K562 (cell line): ENCODE results near the gene MPZL1. TPM values are rescaled to one million over a fixed set of nuclear protein-coding genes. Genes with fewer than 3 reads are reported as not detected.

ENCODE experiments used
- ATAC-seq: fragments of 200-7000 bp; cut with Tn5 transposase; 3 replicates; pipeline ENCODE4 v1.9.1; 2020; ENCODE audit warnings: moderate library complexity
- BruUV-seq: library from RNA; stranded (reverse); fragments of 400-500 nt; replicated peaks from 2 replicates; lab custom pipeline; 2021; lab: Mats Ljungman, UMichigan
- CTCF ChIA-PET: fragments of 300-600 bp; formaldehyde crosslinking; extraction: SDS; loops from one replicate; lab custom pipeline; 2021; ENCODE audit warnings: low intra/inter-chr PET ratio; lab: Yijun Ruan, JAX
- POLR2A ChIA-PET: fragments of 300-600, 350-650 bp; sonication (Branson Sonifier 250); formaldehyde crosslinking; extraction: SDS; loops from one replicate; lab custom pipeline; 2021; ENCODE audit warnings: antibody characterized with exemption, inconsistent platforms; lab: Yijun Ruan, JAX
- DNase-seq, 4 experiments: peaks; one replicate each; pipeline versions ENCODE4 v3.0.0 to v3.0.0-alpha.2; 2011 to 2018; ENCODE audit warnings: low spot score in 3 of 4, mixed read lengths in 3 of 4; ENCODE audit errors: extremely low read depth in 1 of 4
- FAIRE-seq: peaks from 2 replicates; lab custom pipeline; 2011; peaks lifted over from hg19 to GRCh38; lab: Jason Lieb, UNC
- H2AFZ ChIP-seq: 2 replicates; pipeline ENCODE4 v1.6.0; 2011; ENCODE audit warnings: low read depth, low read length, control low read depth, inconsistent platforms
- H3K27ac ChIP-seq: fragments of 200-600 bp; 3 replicates; pipeline ENCODE4 v1.8.0; 2011; ENCODE audit warnings: low read depth, mild to moderate bottlenecking, control low read depth, inconsistent platforms, low read length, moderate library complexity, mixed read lengths; ENCODE audit errors: extremely low read depth
- H3K27me3 ChIP-seq, 2 experiments: fragments of 300-600 bp in 1 of 2; 2 replicates in 1 of 2; 3 replicates in 1 of 2; pipeline versions ENCODE4 v1.6.0 to v1.8.0; 2011; ENCODE audit warnings: inconsistent platforms in 2 of 2, low read length in 2 of 2, mild to moderate bottlenecking in 1 of 2, mixed read lengths in 1 of 2, moderate library complexity in 1 of 2; ENCODE audit not compliant: control insufficient read depth in 2 of 2, insufficient read depth in 2 of 2
- H3K36me3 ChIP-seq: fragments of 300-600 bp; 3 replicates; pipeline ENCODE4 v1.8.0; 2011; ENCODE audit warnings: mild to moderate bottlenecking, low read length, inconsistent platforms; ENCODE audit not compliant: control insufficient read depth, insufficient read depth
- H3K4me1 ChIP-seq, 2 experiments: fragments of 200-600 bp in 1 of 2; replicated peaks in 1 of 2; 2 replicates in 1 of 2; 3 replicates in 1 of 2; pipeline versions ENCODE4 v1.5.1 to v1.8.0; 2011; ENCODE audit warnings: inconsistent platforms in 2 of 2, low read length in 2 of 2, mild to moderate bottlenecking in 1 of 2, mixed read lengths in 1 of 2, moderate library complexity in 1 of 2; ENCODE audit not compliant: control insufficient read depth in 2 of 2, insufficient read depth in 2 of 2
- H3K4me2 ChIP-seq: 2 replicates; pipeline ENCODE4 v1.6.1; 2011; ENCODE audit warnings: low read length, control low read depth, inconsistent platforms, mixed read lengths; ENCODE audit not compliant: insufficient read depth
- H3K4me3 ChIP-seq: fragments of 200-600 bp; sonication (generic), shearing (Covaris generic); 2 replicates; pipeline ENCODE4 v1.5.1; 2016; ENCODE audit warnings: control low read depth, inconsistent platforms
- H3K79me2 ChIP-seq: fragments of 200-600 bp; 3 replicates; pipeline ENCODE4 v1.8.0; 2011; ENCODE audit warnings: low read length, inconsistent platforms; ENCODE audit not compliant: control insufficient read depth, insufficient read depth
- H3K9ac ChIP-seq, 2 experiments: 2 replicates each; pipeline versions ENCODE4 v1.6.0 to v1.6.1; 2011; ENCODE audit warnings: low read depth in 2 of 2, low read length in 2 of 2, control low read depth in 1 of 2, inconsistent platforms in 1 of 2, mild to moderate bottlenecking in 1 of 2, mixed read lengths in 1 of 2; ENCODE audit not compliant: insufficient read depth in 1 of 2
- H3K9me1 ChIP-seq: one replicate; pipeline ENCODE4 v1.6.0; 2011; ENCODE audit warnings: inconsistent platforms, mild to moderate bottlenecking, low read length, moderate library complexity; ENCODE audit not compliant: control insufficient read depth, insufficient read depth
- H3K9me3 ChIP-seq: replicated peaks from 2 replicates; pipeline ENCODE4 v1.5.1; 2011; ENCODE audit warnings: low read depth, low read length, inconsistent platforms; ENCODE audit not compliant: control insufficient read depth, insufficient read depth
- H4K20me1 ChIP-seq: replicated peaks from 2 replicates; pipeline ENCODE4 v1.6.1; 2011; ENCODE audit warnings: low read length, inconsistent platforms, mixed read lengths; ENCODE audit not compliant: control insufficient read depth, insufficient read depth
- BCLAF1 ChIP-seq, 2 experiments: fragments of 450-650 bp in 1 of 2; IDR thresholded peaks; 2 replicates each; pipeline ENCODE4 v1.6.1; 2011 to 2017; ENCODE audit warnings: low read depth in 2 of 2, antibody characterized with exemption in 1 of 2, borderline replicate concordance in 1 of 2, low read length in 1 of 2, mild to moderate bottlenecking in 1 of 2, mixed read lengths in 1 of 2; ENCODE audit not compliant: control insufficient read depth in 1 of 2
- ELF2 ChIP-seq: fragments of 250-450 bp; sonication (Bioruptor Pico); IDR thresholded peaks from 2 replicates; pipeline ENCODE4 v1.5.0; 2021; ENCODE audit warnings: mild to moderate bottlenecking
- KDM4B ChIP-seq, 2 experiments: fragments of 450-650 bp in 1 of 2; sonication (generic) in 1 of 2; IDR thresholded peaks; 2 replicates each; pipeline ENCODE4 v1.6.1; 2016 to 2017; ENCODE audit warnings: borderline replicate concordance in 2 of 2, antibody characterized with exemption in 1 of 2, low read depth in 1 of 2, mild to moderate bottlenecking in 1 of 2
- NCOA1 ChIP-seq: fragments of 450-650 bp; IDR thresholded peaks from 2 replicates; pipeline ENCODE4 v1.6.1; 2016; ENCODE audit warnings: low read depth
- TEAD2 ChIP-seq: fragments of 450-650 bp; IDR thresholded peaks from 2 replicates; pipeline ENCODE4 v1.6.1; 2016; ENCODE audit warnings: missing genetic modification characterization, control low read depth, missing compliant biosample characterization
- TEAD4 ChIP-seq, 2 experiments: sonication (generic) in 1 of 2; formaldehyde crosslinking in 1 of 2; IDR thresholded peaks; 2 replicates each; pipeline versions ENCODE4 v1.6.1 to v1.8.0; 2012 to 2022; ENCODE audit warnings: borderline replicate concordance in 1 of 2, inconsistent platforms in 1 of 2, low read length in 1 of 2, mild to moderate bottlenecking in 1 of 2, missing genetic modification reagents in 1 of 2
- YY1 ChIP-seq, 3 experiments: IDR thresholded peaks; 2 replicates each; pipeline ENCODE4 v1.6.1; 2011; ENCODE audit warnings: low read length in 2 of 3, mild to moderate bottlenecking in 2 of 3, moderate library complexity in 2 of 3, borderline replicate concordance in 1 of 3, control low read depth in 1 of 3, low read depth in 1 of 3; ENCODE audit not compliant: insufficient read depth in 3 of 3, insufficient replicate concordance in 2 of 3, control insufficient read depth in 1 of 3, insufficient read length in 1 of 3; ENCODE audit errors: extremely low read depth in 1 of 3
- ZC3H4 ChIP-seq: sonication (generic); formaldehyde crosslinking; IDR thresholded peaks from 2 replicates; pipeline ENCODE4 v1.9.0; 2021; ENCODE audit warnings: missing genetic modification reagents, borderline replicate concordance
- ZNF445 ChIP-seq: fragments of 250-450 bp; sonication (Bioruptor Pico); IDR thresholded peaks from 2 replicates; pipeline ENCODE4 v1.4.0; 2020; ENCODE audit warnings: low read depth, mild to moderate bottlenecking, moderate library complexity
- WGBS: fragments of 100-300 bp; shearing (Covaris generic); methylation state at CpG from one replicate; pipeline ENCODE4 v1.1.6; 2016; ENCODE audit warnings: low coverage, mixed read lengths; ENCODE audit not compliant: insufficient coverage; ENCODE audit errors: missing lambda C conversion rate; 5-methylcytosine and 5-hydroxymethylcytosine counted together
- in situ Hi-C: fragments of 300-500 bp; cut with MboI; formaldehyde crosslinking; loops from 4 replicates; pipeline ENCODE4 v1.15.0; 2018; ENCODE audit warnings: inconsistent platforms, mixed read lengths
- intact Hi-C: fragments of 100-400 bp; cut with micrococcal nuclease; formaldehyde crosslinking; loops from 2 replicates; pipeline ENCODE4 v1.14.2; 2022
- polyA plus RNA-seq, 8 experiments: library from polyadenylated mRNA; depleted of rRNA in 4 of 8; stranded (reverse) in 5 of 8; unstranded in 3 of 8; fragments of >200 nt; fragmentation: Nextera tagmentation in 2 of 8; fragmentation: Illumina TruSeq in 1 of 8; extraction: Ambion mirVana in 2 of 8; extraction: Trizol in 1 of 8; gene quantifications; 2 replicates each; pipeline versions ENCODE4 v1.2.1 to v1.2.3, GENCODE V29; 2011 to 2014; ENCODE audit warnings: inconsistent platforms in 1 of 8, missing spikeins in 1 of 8
- total RNA-seq, 7 experiments: library from RNA; depleted of rRNA in 6 of 7; stranded (reverse); fragments of >200 nt in 6 of 7; fragmentation: Illumina TruSeq in 2 of 7; extraction: Trizol in 2 of 7; gene quantifications; 2 replicates each; pipeline versions ENCODE4 v1.2.1 to v1.2.3, GENCODE V29; 2011 to 2021; ENCODE audit warnings: low replicate concordance in 1 of 7
- TF ChIP-seq, protein P1 (sequence below): fragments of 250-450 bp; sonication (Bioruptor Pico); IDR thresholded peaks from 2 replicates; pipeline ENCODE4 v1.4.0; 2020; ENCODE audit warnings: mild to moderate bottlenecking, moderate library complexity
- TF ChIP-seq, protein P2 (sequence below): sonication (generic); formaldehyde crosslinking; IDR thresholded peaks from 2 replicates; pipeline ENCODE4 v1.8.0; 2023; ENCODE audit warnings: mild to moderate bottlenecking, missing genetic modification reagents

Gene MPZL1
- total and polyA plus RNA-seq, 9 of the 15 experiments (the other 6 are each of a cell fraction or from before 2014, with no cell fraction given), result 14.5 to 153 (median 66.5) TPM

GRCh38 chr1:167750641-167751040, 28.9 kb downstream of the MPZL1 start (continued):
- no peak for TF ChIP-seq YY1 (IDR thresholded peaks at IDR 0.05; ENCODE audit: borderline replicate concordance in 1 of 3, control insufficient read depth in 1 of 3, extremely low read depth in 1 of 3, insufficient read depth in 3 of 3, insufficient read length in 1 of 3, insufficient replicate concordance in 2 of 3, low read depth in 1 of 3, low read length in 2 of 3)

DNA sequence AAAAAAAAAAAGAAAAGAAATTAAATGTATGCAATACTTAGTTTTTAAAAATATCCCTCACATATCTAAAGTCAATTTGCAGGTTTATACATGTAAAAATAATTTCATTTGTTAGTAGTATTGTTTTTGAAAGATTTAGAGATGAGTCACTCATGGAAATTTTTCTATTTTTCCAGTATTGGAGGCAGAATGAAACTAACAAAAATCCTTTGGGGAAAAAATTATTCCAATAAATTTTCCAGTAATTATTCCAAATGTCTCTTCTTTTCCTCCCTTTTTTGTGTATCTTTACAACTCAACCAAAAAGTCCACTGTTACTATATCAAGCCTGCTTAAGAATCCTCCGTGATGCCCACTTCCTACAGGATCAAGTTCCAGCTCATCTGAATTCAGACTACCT, 29.9 kb downstream of the MPZL1 start:
- no peak overlapping the region for H3K4me3 ChIP-seq
- POLR2A ChIA-PET, result no interaction called here
- H3K79me2 ChIP-seq, result peaks cover 73% of the 10 kb centered on the region
- H3K9me1 ChIP-seq, result no peaks in the 10 kb centered on the region
- H3K27me3 ChIP-seq, result no peaks in the 10 kb centered on the region
- no peak overlapping the region for H2AFZ ChIP-seq
- no TSS peak for BruUV-seq
- ATAC-seq, result no peak
- WGBS, result 94% methylated on average over 1 of the region's 1 CpG
- no peak overlapping the region for H3K9ac ChIP-seq
- no peak for DNase-seq
- no peaks in the 10 kb centered on the region; the same call in 2 of the 3 replicates for H3K36me3 ChIP-seq
- H3K27ac ChIP-seq, result no peak overlapping the region
- intact Hi-C loops (no loop called here), in situ Hi-C loops (no loop called here)
- CTCF ChIA-PET, result no interaction called here
- no peak overlapping the region for H3K4me2 ChIP-seq
- H4K20me1 ChIP-seq, result no peaks in the 10 kb centered on the region
- peaks cover 7 to 28% of the 10 kb centered on the region in 2 experiments for H3K4me1 ChIP-seq
- H3K9me3 ChIP-seq, result no peaks in the 10 kb centered on the region
- FAIRE-seq, result no peak
- TF ChIP-seq ELF2 (CRISPR knock-in tag) (no peak), TEAD4 (IDR thresholded peaks at IDR 0.05; ENCODE audit: low read length) (no peak), TEAD4 (CRISPR knock-in tag; IDR thresholded peaks at IDR 0.05; ENCODE audit: borderline replicate concordance) (no peak), ZC3H4 (no peak), ZNF445 (no peak), KDM4B (IDR thresholded peaks at IDR 0.05; ENCODE audit: borderline replicate concordance in 2 of 2, low read depth in 1 of 2) (no peak), TEAD2 (tag) (no peak), BCLAF1 (IDR thresholded peaks at IDR 0.05; ENCODE audit: borderline replicate concordance in 1 of 2, control insufficient read depth in 1 of 2, low read depth in 2 of 2, low read length in 1 of 2) (no peak), NCOA1 (no peak)
- TF ChIP-seq, protein P1, sequence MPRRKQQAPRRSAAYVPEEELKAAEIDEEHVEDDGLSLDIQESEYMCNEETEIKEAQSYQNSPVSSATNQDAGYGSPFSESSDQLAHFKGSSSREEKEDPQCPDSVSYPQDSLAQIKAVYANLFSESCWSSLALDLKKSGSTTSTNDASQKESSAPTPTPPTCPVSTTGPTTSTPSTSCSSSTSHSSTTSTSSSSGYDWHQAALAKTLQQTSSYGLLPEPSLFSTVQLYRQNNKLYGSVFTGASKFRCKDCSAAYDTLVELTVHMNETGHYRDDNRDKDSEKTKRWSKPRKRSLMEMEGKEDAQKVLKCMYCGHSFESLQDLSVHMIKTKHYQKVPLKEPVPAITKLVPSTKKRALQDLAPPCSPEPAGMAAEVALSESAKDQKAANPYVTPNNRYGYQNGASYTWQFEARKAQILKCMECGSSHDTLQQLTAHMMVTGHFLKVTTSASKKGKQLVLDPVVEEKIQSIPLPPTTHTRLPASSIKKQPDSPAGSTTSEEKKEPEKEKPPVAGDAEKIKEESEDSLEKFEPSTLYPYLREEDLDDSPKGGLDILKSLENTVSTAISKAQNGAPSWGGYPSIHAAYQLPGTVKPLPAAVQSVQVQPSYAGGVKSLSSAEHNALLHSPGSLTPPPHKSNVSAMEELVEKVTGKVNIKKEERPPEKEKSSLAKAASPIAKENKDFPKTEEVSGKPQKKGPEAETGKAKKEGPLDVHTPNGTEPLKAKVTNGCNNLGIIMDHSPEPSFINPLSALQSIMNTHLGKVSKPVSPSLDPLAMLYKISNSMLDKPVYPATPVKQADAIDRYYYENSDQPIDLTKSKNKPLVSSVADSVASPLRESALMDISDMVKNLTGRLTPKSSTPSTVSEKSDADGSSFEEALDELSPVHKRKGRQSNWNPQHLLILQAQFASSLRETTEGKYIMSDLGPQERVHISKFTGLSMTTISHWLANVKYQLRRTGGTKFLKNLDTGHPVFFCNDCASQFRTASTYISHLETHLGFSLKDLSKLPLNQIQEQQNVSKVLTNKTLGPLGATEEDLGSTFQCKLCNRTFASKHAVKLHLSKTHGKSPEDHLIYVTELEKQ (CRISPR knock-in tag), result no peak
- TF ChIP-seq, protein P2, sequence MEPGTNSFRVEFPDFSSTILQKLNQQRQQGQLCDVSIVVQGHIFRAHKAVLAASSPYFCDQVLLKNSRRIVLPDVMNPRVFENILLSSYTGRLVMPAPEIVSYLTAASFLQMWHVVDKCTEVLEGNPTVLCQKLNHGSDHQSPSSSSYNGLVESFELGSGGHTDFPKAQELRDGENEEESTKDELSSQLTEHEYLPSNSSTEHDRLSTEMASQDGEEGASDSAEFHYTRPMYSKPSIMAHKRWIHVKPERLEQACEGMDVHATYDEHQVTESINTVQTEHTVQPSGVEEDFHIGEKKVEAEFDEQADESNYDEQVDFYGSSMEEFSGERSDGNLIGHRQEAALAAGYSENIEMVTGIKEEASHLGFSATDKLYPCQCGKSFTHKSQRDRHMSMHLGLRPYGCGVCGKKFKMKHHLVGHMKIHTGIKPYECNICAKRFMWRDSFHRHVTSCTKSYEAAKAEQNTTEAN (CRISPR knock-in tag), result no peak
